Fibroblast of pulmonary artery (primary cell): Measurements from ENCODE around the gene MSI2.

Source experiments
- DNase-seq: peaks from one replicate; pipeline ENCODE4 v3.0.0-alpha.2; 2010; ENCODE audit warnings: low read depth
- H3K4me3 ChIP-seq: replicated peaks from 2 replicates; pipeline ENCODE4 v1.5.1; 2011; ENCODE audit warnings: low read depth, mild to moderate bottlenecking, control low read depth, low read length, moderate library complexity
- TF ChIP-seq, protein P1 (sequence below): IDR thresholded peaks from 2 replicates; pipeline ENCODE4 v1.5.1; 2011; ENCODE audit warnings: mild to moderate bottlenecking, control low read depth, low read length, inconsistent platforms; ENCODE audit errors: missing control alignments

The MSI2 gene

DNA sequence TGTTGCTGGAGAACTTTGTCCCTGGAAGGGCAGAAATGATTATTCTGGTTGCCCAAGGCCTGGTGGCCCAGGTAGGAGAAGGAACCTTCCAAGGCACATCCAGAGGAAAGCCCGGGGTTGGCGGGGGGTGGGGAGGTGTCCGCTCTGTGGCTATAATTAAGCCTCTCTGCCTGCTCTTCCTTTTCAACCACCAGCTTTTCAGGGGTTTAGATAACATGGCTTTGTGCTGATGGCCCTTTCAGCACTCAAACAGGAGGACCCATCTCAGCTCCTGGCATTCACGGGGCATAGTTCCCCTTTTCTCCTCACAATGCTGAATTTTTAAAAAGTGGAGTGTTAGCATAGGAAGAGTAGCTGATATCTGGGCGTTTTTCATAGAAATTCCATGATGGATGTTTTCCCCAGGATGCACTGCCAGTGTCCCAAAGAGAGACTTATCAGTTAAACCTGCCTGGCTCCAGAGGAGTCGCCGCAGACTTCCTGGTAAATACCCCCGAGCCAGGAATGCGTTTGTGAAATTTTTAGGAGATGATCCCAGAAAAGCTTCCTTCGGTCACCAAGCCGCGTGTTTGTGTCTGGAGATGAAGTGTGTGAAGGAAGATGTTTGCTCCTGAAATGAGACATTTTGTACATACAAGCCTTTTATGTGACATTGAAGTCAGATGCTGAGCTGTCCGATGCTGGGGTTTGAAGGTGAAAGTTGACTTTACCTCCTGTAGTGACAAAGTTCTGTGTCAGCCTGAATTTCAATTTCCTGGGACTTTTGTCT lies 188.5 kb downstream of the MSI2 start:
- no peak for DNase-seq
- TF ChIP-seq, protein P1, sequence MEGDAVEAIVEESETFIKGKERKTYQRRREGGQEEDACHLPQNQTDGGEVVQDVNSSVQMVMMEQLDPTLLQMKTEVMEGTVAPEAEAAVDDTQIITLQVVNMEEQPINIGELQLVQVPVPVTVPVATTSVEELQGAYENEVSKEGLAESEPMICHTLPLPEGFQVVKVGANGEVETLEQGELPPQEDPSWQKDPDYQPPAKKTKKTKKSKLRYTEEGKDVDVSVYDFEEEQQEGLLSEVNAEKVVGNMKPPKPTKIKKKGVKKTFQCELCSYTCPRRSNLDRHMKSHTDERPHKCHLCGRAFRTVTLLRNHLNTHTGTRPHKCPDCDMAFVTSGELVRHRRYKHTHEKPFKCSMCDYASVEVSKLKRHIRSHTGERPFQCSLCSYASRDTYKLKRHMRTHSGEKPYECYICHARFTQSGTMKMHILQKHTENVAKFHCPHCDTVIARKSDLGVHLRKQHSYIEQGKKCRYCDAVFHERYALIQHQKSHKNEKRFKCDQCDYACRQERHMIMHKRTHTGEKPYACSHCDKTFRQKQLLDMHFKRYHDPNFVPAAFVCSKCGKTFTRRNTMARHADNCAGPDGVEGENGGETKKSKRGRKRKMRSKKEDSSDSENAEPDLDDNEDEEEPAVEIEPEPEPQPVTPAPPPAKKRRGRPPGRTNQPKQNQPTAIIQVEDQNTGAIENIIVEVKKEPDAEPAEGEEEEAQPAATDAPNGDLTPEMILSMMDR: no peak
- no peak overlapping the region for H3K4me3 ChIP-seq

DNA sequence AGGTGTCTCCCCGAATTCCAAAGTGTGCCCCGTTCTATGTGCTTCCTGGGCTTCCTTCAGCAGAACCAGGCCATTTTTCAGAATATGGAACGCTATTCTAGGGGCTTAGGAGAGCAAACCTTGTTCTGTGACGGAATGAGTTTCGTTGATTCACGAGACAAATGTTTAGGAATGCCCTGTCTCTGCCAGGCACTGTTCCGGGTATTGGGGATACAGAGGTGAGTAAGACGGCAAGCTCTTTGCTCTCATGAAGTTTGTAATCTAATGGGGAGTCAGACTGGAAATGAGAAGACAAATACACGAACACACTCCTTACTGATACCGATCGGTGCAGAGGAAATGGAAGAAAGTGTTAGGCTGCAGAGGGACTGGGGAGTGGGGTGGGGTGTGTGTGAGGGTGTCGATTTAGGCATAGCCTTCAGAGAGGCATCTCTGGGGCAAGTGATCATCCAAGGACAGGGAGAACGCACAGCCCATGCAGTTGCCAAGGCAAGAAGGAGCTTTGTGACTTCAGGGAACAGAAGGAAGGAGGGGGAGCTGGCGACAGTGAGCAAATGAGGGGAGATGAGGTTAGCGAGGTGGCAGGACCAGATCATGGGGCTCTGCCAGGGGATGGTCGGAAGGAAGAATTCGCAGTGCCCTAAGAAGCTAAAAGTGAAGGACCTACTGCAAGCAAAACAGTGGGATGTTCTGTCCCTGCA lies 189.6 kb downstream of the MSI2 start:
- TF ChIP-seq, protein P1: no peak
- DNase-seq: no peak

DNA sequence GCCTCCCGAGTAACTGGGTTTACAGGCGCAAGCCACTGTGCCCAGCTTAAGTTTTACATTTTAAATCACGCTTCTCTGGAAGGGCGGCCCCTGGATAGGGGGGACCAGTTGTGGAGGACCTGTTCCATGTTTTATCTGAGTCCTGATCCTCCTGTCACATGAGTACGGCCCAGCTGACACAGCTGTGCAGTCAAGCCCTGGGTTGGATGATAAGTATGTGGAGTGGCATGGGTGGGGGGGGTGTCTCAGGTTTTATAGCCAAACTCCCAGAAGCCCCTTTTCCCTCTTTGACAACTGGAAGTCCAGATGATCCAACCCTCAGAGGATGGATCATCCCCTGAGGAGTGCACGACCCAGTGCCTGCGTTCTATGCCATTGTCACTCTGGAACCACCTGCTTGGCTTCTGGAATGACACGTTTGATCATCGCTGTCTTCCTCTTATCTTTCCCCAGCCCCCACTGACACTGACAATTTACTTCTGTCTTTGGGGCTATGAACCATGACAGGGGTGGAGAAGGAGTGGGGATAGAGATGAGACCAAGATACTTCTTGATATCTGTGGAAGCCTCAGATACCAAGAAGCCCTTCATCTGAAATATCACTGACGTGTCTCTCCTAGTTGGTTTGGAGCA lies 191.2 kb downstream of the MSI2 start:
- DNase-seq: no peak
- H3K4me3 ChIP-seq: no peak overlapping the region
- TF ChIP-seq, protein P1: no peak

More for the DNA sequence above, 189.6 kb downstream of the MSI2 start:
- H3K4me3 ChIP-seq: no peak overlapping the region

DNA sequence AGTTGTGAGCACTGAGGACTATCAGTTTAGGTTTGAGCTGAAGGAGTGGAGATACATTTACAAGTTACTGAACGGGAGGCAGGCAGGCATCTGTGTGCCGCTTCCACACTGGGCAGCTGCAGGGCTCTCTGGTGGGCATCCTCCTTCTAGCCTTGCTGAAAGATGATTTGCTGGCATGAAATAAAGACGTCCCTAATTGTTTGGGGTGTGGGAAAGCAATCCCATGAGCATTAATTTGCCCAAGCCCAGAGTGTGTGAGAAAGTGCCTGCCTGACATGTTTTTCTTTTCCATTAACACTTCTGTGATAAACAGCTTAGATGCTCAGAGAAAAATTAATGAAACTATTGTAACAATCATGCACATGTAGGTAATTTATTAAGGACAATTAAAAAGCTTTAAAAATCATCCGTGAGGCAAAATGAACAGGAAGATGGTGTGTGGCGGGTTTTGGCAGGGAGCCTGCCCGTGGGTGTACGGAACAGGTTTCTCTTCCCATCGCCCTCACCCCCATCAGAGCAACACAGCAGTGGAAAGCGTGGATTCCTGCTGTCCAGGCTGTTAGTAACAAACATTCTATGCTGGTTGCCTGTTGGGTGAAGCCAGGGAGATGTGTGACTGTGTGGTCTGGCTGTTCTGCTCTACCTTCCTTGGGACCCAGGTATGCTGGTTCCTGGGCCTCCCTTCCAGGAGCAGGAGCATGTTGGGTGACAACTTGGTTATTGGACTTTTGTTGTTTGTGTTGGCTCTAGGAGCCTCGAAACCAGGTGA lies 191.9 kb downstream of the MSI2 start:
- TF ChIP-seq, protein P1: no peak
- DNase-seq: no peak
- H3K4me3 ChIP-seq: no peak overlapping the region

DNA sequence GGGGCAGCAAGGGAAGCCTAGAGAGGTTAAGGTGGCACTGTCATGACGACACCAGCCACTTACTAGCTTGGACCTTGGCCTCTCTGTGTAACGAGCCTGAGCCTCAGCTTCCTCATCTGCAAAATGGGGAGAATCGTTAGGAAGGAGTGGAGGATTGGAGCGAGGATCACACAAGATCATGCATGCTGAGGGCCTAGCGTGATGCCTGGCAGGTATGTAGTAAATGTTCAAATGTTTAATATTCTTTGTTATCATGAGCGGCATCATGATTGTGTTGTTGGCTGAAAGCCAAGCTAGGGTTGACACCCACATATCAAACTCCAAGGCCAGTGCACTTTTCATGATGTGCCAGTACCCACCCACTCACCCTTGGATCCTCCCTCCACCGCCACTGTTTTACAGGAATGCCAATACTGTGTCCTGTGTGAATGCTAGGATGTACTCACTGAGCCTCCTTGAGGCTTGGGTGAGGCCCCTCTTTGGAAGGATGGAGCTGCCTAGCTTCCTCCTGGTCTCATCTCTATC lies 192.5 kb downstream of the MSI2 start:
- H3K4me3 ChIP-seq: no peak overlapping the region
- TF ChIP-seq, protein P1: no peak
- DNase-seq: no peak

DNA sequence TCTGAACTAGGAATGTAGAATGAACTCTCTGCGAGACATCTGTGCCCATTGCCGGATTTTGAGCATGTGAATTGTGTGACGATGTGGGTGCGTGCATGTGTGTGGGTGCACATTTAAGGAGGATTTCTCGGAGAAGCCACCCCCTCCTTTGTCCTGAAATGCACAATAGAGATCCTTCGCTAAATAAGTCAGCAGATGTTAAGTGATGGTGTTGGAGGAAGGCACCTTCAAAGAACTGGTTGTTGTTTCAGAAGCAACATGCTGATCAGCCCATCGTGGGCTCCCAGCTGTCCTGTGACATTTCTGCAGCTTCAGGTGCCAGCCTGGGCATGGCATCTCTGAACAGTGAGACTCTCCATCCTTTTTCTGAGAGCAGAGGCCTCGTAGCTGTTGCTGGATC lies 194.9 kb downstream of the MSI2 start:
- DNase-seq: no peak
- TF ChIP-seq, protein P1: no peak
- H3K4me3 ChIP-seq: no peak overlapping the region
